ENCODE results near the gene MAP3K7CL.

The MAP3K7CL gene

DNA sequence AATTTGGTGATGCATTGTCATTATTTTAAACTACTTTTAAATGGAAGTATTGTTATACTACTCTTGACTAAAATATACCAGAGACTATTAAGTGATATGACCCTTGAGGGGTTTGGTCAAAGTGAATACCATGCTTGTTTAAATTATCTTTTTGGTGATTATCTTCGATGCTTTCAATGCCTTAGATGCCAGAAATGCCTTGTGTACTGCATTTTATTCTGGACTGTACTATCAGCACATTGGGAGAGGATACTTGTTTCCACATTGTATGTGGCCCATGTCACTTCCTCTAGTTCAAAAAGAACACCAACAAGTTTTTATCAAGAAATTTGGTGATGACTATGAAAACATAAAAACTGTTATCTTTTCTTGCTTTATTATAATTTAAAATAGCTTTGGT, 16.3 kb downstream of the MAP3K7CL start:
- TF ChIP-seq CTCF (IDR thresholded peaks at IDR 0.05; ENCODE audit: extremely low read depth, missing control alignments): no peak
- DNase-seq (ENCODE audit: low spot score): no peak

DNA sequence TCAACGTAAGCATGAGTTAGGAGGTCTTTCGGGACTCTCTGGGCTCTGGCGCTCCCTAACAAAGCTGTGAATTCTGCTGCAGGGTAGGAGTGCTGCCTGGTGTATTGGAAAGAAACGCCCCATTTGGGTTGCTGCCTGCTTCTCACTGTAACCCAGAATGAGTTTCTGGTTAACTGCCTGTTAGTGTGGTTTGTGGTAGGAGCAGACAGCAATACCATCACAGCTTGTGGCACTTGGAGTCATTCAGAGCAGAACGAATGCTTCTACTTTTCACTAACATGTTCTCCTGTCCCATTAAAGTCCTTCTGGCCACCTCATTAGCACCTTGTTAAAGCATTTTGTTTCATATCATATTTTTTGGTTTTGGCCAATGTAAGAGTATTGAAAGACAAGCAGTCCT, 18.1 kb downstream of the MAP3K7CL start:
- no peak for DNase-seq (ENCODE audit: low spot score)

DNA sequence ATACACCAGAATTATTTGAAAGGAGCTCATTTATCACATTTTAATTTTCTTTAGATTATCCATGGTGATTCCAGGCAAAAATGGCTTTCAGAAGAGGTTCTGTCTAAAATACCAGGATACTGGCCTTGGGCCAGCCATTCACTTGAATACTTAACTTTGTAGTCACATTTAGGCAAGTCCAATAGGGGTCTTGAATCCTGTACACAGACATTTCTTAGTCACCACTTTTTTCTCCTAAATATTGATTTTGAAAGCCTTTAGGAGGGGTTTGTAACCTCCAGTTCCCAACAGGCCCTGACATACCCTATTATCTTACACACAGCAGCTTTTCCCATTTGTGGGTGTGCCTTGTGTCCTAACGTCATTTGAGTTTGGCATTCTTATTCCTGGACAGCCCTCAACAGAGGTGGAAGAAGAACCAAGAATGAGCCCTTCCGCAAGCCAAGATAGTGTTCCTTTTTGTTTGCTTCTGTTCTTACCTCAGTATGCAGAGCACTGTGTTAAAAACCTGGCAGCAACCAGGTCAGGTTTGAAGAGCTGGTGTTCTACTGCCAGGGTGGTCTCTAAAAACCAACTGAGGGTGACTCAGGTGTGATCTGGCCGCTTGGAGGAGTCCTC, 19.5 kb downstream of the MAP3K7CL start:
- DNase-seq (ENCODE audit: low spot score): no peak
- no peak for TF ChIP-seq CTCF (IDR thresholded peaks at IDR 0.05; ENCODE audit: extremely low read depth, missing control alignments)

More for the DNA sequence above, 18.1 kb downstream of the MAP3K7CL start:
- TF ChIP-seq CTCF (IDR thresholded peaks at IDR 0.05; ENCODE audit: extremely low read depth, missing control alignments): no peak

GRCh38 chr21:29151931-29152330, 21.5 kb downstream of the MAP3K7CL start:
- no peak for DNase-seq (ENCODE audit: low spot score)
- no peak for TF ChIP-seq CTCF (IDR thresholded peaks at IDR 0.05; ENCODE audit: extremely low read depth, missing control alignments)

GRCh38 chr21:29152916-29153315, 22.5 kb downstream of the MAP3K7CL start:
- no peak for DNase-seq (ENCODE audit: low spot score)
- TF ChIP-seq CTCF (IDR thresholded peaks at IDR 0.05; ENCODE audit: extremely low read depth, missing control alignments): no peak

- TF ChIP-seq CTCF (IDR thresholded peaks at IDR 0.05; ENCODE audit: extremely low read depth, missing control alignments): no peak
- DNase-seq (ENCODE audit: low spot score): no peak
These were observed 23.8 kb downstream of the MAP3K7CL start for GRCh38 chr21:29154270-29154669.

GRCh38 chr21:29155118-29155932, 24.9 kb downstream of the MAP3K7CL start:
- no peak for DNase-seq (ENCODE audit: low spot score)
- no peak for TF ChIP-seq CTCF (IDR thresholded peaks at IDR 0.05; ENCODE audit: extremely low read depth, missing control alignments)
